ENCODE measurements around the gene TLR9.
A peak's percentile ranks its signal among the peaks of the same experiment; 100 is the strongest.

The TLR9 gene

DNA sequence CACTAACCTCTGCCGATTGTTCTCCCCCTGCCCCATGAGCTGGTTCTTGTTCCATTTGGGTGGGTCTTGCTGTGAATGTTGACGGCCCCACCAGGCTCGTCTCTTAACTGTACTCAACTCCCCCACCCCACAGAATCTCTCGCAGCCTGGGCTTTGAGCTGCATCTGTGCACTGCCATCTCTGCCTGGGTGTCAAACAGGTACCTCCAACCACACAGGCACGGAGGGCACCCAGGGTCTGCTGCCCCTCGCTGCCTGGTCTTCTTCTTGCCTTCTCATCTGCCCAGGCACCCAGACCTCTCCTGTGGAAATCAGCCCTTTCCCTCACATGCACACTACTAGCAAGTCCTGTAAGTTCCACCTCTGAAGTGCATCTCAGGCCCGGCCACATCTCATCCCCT, 10.1 kb downstream of the TLR9 start:
- DNase-seq: no peak

DNA sequence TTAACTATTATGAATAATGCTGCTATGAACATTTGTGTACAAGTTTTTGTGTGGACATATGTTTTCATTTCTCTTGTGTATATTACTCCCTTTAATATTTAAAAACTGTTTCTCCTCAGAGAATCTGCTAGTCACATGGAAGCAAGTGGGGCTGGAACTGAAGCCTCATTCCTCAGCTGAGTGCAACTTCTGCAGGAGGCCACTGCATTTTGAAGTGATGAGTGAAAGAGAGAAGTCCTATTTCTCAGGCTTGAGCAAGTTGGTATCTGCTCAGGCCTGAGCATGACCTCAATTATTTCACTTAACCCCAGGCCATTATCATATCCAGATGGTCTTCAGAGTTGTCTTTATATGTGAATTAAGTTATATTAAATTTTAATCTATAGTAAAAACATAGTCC, 11.5 kb downstream of the TLR9 start:
- DNase-seq: no peak

DNA sequence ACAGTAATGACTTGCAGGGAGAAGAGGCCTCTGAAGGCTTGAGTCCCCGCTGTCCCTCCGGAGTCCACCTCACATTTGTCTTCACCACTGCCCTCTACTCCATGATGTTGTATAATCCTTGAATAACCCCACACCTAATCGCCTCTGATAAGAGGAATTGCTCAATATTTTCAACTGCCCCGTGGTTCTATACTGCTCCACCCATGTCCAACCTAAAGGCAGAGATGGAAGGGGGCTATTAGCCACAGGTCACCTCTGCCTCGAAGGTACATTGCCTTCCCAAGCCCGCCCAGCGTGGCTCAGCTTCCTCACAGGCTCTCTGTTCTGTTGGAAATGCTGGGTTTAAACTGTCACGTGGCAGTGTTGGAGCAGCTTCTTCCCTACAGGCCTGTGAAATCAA, 12.4 kb downstream of the TLR9 start:
- no peak for DNase-seq

DNA sequence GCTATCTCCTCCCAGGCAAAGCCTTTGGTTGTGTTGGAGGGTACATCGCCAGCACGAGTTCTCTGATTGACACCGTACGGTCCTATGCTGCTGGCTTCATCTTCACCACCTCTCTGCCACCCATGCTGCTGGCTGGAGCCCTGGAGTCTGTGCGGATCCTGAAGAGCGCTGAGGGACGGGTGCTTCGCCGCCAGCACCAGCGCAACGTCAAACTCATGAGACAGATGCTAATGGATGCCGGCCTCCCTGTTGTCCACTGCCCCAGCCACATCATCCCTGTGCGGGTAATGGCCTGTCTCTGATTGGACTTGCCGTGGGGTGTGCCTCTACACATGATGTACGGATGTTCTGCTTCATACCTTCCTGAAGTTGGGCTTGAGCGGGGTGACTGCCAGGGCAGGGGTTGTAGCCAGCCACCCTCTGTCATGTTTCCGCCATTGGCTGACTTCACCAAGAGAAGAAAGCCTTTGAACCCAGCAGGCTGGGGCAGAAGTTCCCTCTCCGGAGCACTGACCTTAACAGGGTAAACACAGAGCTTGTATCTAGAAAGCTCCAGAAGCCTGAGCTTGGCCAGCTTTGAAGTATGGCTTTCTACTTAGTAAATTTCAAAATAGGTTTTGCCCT, 14.1 kb downstream of the TLR9 start:
- DNase-seq: no peak

GRCh38 chr3:52210550-52211046, 14.8 kb downstream of the TLR9 start:
- DNase-seq: no peak

DNA sequence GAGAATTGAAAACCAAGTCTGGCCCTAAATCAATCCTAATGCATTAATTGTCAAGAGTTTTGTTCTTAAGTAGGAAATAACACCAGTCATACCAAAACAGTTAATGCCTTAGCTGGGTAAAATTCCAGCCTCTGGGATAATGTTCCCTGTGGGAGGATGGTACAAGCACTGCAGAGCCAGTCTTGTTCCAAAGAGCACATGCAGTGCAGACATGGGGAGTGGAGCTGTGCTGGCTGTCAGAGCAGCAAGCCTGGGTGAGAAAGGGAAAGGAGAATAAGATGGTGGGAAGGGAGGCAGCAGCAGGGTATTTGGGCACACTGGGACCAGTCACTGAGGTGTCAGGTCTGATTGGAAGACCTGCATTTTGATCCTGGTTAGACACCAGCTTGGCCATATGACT, 15.4 kb downstream of the TLR9 start:
- DNase-seq: no peak

DNA sequence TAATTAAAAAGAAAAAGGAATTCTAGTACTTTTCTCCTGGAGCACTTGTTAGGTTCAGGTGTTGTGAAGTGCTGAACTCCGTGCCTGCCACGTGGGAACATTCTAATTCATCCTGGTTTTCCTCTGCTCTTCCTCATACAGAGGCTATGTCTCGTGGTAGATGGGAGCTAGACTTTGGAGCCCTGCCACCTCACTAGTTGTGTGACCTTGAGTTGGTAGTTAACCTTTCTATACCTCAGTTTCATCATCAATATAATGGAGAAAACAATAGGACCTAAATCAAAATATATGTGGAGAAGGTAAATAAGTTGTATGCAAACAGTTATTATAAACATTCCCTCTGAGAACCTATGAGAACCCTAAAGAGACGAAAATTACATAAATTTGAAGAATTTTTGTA, 16.9 kb downstream of the TLR9 start:
- DNase-seq: no peak

GRCh38 chr3:52205727-52206372, 19.6 kb downstream of the TLR9 start:
- DNase-seq: no peak

GRCh38 chr3:52204337-52205073, 20.9 kb downstream of the TLR9 start:
- DNase-seq: no peak

DNA sequence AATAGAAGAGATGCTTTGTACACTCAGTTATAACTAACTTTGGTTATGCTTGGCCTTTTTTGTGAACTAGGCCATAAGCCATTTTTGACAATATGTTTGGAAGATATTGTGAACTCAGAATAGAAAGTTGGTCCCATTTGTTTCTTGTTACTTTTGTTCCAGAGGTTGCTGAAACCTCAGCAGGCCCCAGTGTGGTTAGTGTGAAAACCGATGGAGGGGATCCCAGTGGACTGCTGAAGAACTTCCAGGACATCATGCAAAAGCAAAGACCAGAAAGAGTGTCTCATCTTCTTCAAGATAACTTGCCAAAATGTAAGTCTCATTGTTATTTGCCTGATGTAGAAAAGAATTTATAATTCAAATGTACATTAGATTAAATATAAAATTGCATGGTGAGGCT, 21.7 kb downstream of the TLR9 start:
- no peak for DNase-seq

GRCh38 chr3:52202384-52203077, 22.9 kb downstream of the TLR9 start:
- no peak for DNase-seq

DNA sequence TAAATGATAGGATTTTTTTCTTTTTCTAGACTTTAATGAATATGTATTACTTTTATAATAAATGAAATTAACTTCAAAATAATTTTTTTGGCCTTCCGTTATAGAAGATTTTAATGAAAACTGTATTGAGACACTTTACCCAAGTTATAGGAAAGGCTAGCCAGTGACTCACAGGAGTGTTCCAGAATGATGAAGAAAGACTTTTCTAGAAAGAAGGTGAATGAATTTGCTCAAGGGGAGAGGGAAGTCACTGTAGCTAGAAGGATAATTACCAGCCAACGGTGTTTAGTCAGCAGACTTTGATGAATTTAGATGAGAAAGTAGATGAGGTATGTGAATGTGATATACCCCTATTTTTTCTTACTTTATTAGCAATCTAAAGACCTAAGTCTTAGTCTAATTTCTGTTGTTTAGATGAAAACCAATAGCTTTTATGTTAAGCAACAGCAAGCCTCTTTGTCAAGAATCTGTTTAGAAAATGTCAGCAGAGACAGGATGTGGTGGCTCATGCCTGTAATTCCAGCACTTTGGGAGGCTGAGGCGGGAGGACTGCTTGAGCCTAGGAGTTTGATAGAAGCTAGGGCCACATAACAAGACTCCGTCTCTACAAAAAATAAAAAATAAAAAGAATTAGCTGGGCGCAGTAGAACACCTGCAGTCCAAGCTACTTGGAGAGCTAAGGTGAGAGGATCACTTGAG, 24.3 kb downstream of the TLR9 start:
- DNase-seq: no peak

- DNase-seq: no peak
Measured at GRCh38 chr3:52198643-52199608, 26.5 kb downstream of the TLR9 start.

DNA sequence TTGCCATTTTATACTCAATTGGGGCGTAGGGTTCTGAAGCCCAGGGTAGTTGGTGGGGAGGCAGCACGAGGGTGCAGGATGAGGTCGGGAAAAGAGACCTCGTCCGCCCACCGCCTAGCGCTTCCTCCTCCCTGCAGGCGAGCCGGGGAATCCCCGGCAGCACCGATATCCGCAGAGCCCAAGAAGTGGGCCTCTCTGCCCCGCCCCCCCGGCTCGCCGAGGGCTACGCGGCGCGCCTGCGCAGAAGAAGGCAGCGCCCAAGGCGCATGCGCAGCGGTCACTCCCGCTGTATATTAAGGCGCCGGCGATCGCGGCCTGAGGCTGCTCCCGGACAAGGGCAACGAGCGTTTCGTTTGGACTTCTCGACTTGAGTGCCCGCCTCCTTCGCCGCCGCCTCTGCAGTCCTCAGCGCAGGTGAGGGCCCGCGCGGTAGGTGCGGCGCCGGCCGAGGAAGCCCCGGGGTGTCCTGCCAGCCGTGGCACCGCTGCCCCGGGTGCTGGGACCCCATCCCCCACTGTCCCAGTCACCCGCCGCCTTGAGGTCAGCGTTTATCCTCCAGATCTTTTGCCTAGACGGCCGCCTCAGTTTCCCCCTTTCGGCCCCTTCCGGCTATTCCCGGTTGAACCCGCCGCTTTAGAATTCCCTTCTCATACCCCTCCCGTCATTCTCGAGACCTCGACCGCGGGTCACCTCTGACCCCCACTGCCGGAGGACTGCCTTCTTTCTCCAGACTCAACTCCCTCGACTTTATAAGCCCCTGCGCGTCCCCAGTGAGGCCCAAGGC, 27.4 kb downstream of the TLR9 start, which contains the start of gene ALAS1:
Gene ALAS1, plus strand, starts transcription at position 319 of the 784 bp plus-strand sequence. CDS start 1,082 bp downstream, outside the sequence.
- peak; percentile 94 to 96 for DNase-seq

DNA sequence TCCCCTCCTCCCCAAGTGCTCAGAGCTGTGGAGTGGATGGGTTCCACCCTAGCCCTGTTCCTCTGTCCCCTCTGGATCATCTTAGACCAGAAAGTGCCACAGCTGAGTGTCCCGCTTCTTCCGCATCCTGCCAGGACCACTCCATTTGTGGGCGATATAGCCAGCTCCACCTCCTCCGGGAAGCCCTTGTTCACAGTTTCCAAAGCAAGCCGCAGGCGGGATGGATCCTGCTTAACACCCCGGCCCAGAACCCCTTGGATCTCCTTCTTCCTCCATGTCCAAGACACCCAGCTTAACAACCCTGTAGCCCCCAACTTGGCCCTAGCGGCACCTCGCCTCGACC, 28.0 kb downstream of the TLR9 start:
- peak in 1 of 2 experiments; percentile 26 for DNase-seq

DNA sequence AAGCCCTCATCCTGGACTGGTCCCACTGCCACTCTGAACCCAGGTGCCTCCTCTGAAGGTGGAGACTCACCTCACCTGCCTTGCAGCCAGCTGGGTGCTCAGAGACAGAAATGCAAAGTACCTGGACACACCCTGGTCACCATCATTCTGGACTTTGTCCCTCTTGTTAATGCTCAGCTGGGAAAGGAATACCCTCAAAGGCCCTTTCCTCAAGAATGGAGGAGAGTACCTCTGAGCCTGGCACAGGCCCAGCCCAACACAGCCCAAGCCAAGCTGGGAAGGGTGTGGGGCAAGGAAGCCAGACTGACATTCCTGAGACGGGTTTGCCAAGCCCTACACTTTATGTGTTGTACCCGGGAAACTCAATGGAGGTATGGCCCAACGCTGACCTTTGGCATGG, 28.5 kb downstream of the TLR9 start:
- DNase-seq: no peak

DNA sequence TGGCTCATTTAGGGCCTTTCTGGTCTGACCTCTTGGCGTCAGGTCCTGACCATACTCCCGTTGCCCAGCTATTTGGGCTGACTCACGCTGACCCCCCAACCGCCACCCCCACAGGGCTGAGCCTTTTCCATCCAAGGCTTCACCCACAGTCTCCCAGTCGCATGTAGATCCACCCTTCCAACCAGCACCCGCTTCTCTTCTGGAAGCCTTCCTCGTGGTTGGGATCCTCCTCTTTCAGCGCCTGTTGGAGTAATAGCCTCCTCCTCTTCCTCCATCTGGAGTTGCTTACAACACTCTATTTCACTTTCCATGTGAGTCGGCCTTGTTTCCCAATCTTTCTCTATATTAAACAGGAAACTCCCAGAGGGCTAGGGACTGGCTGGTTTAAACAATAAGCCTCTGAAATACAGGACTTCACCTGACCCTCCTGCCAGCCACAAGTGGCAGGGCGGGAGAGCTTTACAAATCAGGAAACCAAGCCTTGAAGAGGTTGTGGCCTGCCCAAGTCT, 29.6 kb downstream of the TLR9 start:
- no peak for DNase-seq

GRCh38 chr3:52195291-52195597, 30.2 kb downstream of the TLR9 start:
- no peak for DNase-seq

- no peak for DNase-seq
Measured at GRCh38 chr3:52194485-52195290, 30.8 kb downstream of the TLR9 start.

- DNase-seq: no peak
Measured at GRCh38 chr3:52193065-52193464, 32.4 kb downstream of the TLR9 start.

All from activated CD4-positive, alpha-beta T cell treated with anti-CD3 and anti-CD28 coated beads, Interleukin-2, amount 50 U/mL, for 48 hours (primary cell).